IPS-18a (cell line): Measurements from ENCODE around the gene ATP4B.

Experiments
- H3K27ac ChIP-seq: one replicate; pipeline ENCODE4 v1.5.1; 2013; ENCODE audit warnings: low read length
- H3K27me3 ChIP-seq: one replicate; pipeline ENCODE4 v1.6.1; 2013; ENCODE audit warnings: mild to moderate bottlenecking, low read length; ENCODE audit not compliant: control insufficient read depth, insufficient read depth
- H3K36me3 ChIP-seq: one replicate; pipeline ENCODE4 v1.6.1; 2013; ENCODE audit warnings: low read depth, low read length; ENCODE audit not compliant: control insufficient read depth
- H3K4me1 ChIP-seq: one replicate; pipeline ENCODE4 v1.6.1; 2013; ENCODE audit warnings: low read depth, low read length; ENCODE audit not compliant: control insufficient read depth
- H3K4me3 ChIP-seq: one replicate; pipeline ENCODE4 v1.5.1; 2013; ENCODE audit warnings: low read length
- H3K9ac ChIP-seq: one replicate; pipeline ENCODE4 v1.6.1; 2013; ENCODE audit warnings: mild to moderate bottlenecking, low read length, moderate library complexity
- H3K9me3 ChIP-seq: one replicate; pipeline ENCODE4 v1.6.1; 2013; ENCODE audit warnings: low read depth, low read length; ENCODE audit not compliant: control insufficient read depth

The ATP4B gene

DNA sequence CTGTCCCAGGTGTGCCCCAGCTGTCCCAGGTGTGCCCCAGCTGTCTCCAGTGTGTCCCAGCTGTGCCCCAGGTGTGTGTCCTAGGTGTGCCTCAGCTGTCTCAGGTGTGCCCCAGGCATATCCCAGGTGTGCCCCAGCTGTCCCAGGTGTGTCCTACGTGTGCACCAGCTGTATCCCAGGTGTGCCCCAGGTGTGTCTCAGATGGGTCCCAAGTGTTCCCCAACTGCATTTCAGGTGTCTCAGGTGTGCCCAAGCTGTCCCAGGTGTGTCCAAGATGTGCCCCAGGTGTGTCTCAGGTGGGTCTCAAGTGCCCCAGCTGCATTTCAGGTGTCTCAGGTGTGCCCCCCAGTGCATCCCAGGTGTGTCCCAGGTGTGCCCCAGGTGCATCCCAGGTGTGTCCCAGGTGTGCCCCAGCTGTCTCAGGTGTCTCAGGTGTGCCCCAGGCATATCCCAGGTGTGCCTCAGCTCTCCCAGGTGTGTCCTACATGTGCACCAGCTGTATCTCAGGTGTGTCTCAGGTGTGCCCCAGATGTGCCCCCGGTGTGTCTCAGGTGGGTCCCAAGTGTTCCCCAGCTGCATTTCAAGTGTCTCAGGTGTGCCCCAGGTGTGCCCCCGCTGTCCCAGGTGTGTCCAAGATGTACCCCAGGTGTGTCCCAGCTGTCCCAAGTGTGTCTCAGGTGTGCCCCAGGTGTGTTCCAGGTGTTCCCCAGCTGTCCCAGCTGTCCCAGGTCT lies 7.8 kb upstream of the ATP4B start:
- Histone ChIP-seq H3K36me3 (no peaks in the 10 kb centered on the region), H3K27me3 (no peaks in the 10 kb centered on the region), H3K9me3 (no peaks in the 10 kb centered on the region), H3K4me3 (no peak overlapping the region), H3K4me1 (no peaks in the 10 kb centered on the region), H3K9ac (no peak overlapping the region), H3K27ac (no peak overlapping the region)

- H3K27me3 ChIP-seq: no peaks in the 10 kb centered on the region
- H3K36me3 ChIP-seq: no peaks in the 10 kb centered on the region
- no peak overlapping the region for H3K27ac ChIP-seq
- no peak overlapping the region for H3K4me3 ChIP-seq
- H3K9me3 ChIP-seq: no peaks in the 10 kb centered on the region
- H3K9ac ChIP-seq: no peak overlapping the region
- no peaks in the 10 kb centered on the region for H3K4me1 ChIP-seq
These were observed 7.0 kb upstream of the ATP4B start for GRCh38 chr13:113664751-113665596.

DNA sequence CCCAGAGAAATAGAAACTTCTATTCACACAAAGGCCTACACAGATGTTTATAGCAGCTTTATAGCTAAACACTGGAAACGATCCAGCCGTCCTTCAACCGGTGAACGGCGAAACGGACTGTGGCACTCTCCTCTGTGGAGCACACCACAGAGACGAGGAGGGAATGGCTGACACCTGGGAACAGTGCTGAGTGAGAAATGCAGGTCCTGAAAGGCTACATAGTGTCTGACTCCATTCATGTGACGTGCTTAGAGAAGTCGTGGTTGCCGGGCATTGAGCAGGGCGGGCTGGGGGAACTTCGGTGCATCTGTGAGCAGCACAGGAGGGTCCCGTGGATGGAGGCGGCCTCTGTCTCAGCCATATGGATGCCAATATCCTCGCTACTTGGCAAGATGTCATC lies 5.9 kb upstream of the ATP4B start:
- no peaks in the 10 kb centered on the region for H3K9me3 ChIP-seq
- H3K36me3 ChIP-seq: no peaks in the 10 kb centered on the region
- H3K27me3 ChIP-seq: no peaks in the 10 kb centered on the region

DNA sequence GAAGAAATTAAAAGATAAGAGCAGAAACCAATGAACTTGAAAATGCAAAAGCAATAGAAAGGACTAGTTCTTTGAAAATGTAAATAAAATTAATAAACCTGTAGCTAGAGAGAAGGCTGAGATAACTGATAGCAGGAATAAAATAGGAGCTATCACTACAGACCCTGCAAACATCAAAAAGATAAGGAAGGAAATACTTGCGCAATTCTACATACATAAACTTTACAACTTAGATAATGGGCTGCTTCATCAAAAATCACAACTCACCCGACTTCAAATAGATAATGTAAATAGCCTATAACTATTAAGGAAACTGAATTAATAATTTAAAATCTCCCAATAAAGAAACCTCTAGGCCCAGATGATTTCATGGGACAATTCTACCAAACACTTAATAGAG lies 3.5 kb upstream of the ATP4B start:
- Histone ChIP-seq H3K9ac (no peak overlapping the region), H3K27ac (no peak overlapping the region), H3K4me3 (no peak overlapping the region), H3K27me3 (no peaks in the 10 kb centered on the region), H3K36me3 (no peaks in the 10 kb centered on the region), H3K9me3 (no peaks in the 10 kb centered on the region), H3K4me1 (no peaks in the 10 kb centered on the region)

More for the DNA sequence above, 5.9 kb upstream of the ATP4B start:
- Histone ChIP-seq H3K27ac (no peak overlapping the region), H3K4me1 (no peaks in the 10 kb centered on the region), H3K4me3 (no peak overlapping the region), H3K9ac (no peak overlapping the region)

GRCh38 chr13:113660066-113660465 lies 2.1 kb upstream of the ATP4B start:
- H3K4me3 ChIP-seq: no peak overlapping the region
- H3K4me1 ChIP-seq: no peaks in the 10 kb centered on the region
- no peak overlapping the region for H3K9ac ChIP-seq
- no peaks in the 10 kb centered on the region for H3K27me3 ChIP-seq
- H3K9me3 ChIP-seq: no peaks in the 10 kb centered on the region
- no peak overlapping the region for H3K27ac ChIP-seq
- H3K36me3 ChIP-seq: no peaks in the 10 kb centered on the region

DNA sequence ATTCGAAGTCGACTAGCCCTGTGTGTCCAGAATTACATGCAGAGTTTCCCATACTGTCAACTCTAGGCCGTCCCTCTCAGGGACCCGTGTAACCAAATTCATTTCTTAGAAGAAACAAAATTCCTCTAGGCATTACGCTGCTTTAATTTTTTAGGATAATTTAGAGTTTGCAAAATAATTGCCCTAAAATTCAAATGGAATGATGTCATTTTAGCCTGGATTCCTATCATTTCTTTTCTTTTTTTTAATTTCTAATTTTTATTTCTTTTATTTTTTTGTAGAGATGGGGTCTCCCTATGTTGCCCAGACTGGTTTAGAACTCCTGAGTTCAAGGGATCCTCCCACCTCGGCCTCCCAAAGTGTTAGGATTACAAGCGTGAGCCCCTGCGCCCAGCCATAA lies 1.3 kb upstream of the ATP4B start:
- Histone ChIP-seq H3K36me3 (no peaks in the 10 kb centered on the region), H3K9ac (no peak overlapping the region), H3K4me1 (no peaks in the 10 kb centered on the region), H3K4me3 (no peak overlapping the region), H3K27me3 (no peaks in the 10 kb centered on the region), H3K27ac (no peak overlapping the region), H3K9me3 (no peaks in the 10 kb centered on the region)

- no peak overlapping the region for H3K4me3 ChIP-seq
- no peaks in the 10 kb centered on the region for H3K9me3 ChIP-seq
- no peak overlapping the region for H3K9ac ChIP-seq
- H3K27me3 ChIP-seq: no peaks in the 10 kb centered on the region
- no peak overlapping the region for H3K27ac ChIP-seq
- no peaks in the 10 kb centered on the region for H3K4me1 ChIP-seq
- no peaks in the 10 kb centered on the region for H3K36me3 ChIP-seq
These were observed 838 bp upstream of the ATP4B start for GRCh38 chr13:113658836-113659235.

DNA sequence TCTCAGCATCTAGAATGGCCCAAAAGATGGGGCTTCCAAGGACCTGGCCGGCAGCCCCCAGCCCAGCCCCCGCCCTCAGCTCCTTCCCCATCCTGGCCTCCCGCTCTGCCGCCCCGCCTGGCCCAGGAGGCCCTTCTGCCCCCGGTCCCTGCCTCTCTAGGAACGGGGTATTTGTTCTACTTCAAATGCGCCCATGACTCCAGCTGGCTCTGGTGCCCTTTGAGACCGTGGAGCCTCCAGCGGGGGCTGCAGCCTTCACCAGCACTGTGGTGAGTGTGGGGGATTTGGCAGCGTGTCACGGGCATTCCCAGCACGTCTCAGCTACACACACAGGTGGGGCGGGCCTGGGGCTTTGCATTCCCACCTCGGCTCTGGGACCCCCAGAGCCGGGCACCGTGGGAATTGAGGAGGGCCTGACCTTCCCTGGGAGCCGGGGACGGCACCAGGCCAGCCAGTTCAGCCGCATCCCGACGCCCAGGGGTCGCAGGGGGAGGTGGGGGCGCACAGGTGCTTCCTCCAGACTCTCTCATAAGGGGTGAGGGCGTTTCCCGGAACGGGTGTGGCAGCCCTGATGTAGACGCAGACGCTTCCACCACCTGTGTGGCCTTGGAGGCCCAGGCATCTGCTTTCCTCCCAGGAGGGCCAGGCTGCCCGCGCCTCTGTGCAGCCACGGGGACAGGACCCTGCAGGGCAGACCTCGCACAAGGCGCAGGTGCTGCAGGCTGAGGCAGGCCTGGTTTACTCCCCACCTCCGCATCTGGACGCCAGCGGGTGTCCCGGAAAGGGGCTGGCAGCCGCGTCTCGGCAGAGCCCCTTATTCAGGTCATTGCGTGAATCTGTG lies 947 bp downstream of the ATP4B start:
- Histone ChIP-seq H3K27me3 (no peaks in the 10 kb centered on the region), H3K36me3 (no peaks in the 10 kb centered on the region), H3K9me3 (no peaks in the 10 kb centered on the region), H3K27ac (no peak overlapping the region), H3K4me1 (no peaks in the 10 kb centered on the region), H3K9ac (no peak overlapping the region), H3K4me3 (no peak overlapping the region)

DNA sequence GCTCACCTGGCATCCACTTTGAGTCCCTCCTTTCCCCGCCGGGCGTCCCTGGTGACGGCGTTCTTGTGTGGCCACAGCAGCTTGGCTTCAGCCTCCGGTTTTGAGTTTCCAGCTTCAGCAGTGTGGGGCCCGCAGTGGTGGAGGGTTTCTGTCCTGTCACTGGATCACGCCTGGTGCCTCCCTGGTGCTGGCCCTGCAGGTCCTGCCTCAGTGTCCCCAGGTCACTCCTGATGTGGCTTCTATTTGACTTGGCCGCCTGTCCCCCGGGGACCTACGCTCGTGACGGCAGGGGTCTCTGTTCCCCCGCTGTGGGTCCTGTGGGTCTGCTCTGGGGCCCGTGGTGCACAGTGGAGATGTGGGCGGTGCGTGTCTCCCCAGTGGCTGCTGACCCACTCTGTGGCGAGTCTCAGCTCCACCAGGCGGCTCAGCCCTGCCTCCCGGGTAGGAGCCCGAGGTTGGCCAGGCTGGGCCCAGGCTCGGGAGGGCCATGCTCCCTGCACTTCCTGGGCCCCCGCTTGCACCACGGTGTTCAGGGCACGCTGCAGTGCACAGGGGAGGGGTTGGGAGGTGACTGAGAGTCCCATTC lies 1.9 kb downstream of the ATP4B start:
- H3K27me3 ChIP-seq: no peaks in the 10 kb centered on the region
- no peak overlapping the region for H3K9ac ChIP-seq
- no peaks in the 10 kb centered on the region for H3K36me3 ChIP-seq
- H3K4me1 ChIP-seq: no peaks in the 10 kb centered on the region
- no peaks in the 10 kb centered on the region for H3K9me3 ChIP-seq
- H3K27ac ChIP-seq: no peak overlapping the region
- no peak overlapping the region for H3K4me3 ChIP-seq

DNA sequence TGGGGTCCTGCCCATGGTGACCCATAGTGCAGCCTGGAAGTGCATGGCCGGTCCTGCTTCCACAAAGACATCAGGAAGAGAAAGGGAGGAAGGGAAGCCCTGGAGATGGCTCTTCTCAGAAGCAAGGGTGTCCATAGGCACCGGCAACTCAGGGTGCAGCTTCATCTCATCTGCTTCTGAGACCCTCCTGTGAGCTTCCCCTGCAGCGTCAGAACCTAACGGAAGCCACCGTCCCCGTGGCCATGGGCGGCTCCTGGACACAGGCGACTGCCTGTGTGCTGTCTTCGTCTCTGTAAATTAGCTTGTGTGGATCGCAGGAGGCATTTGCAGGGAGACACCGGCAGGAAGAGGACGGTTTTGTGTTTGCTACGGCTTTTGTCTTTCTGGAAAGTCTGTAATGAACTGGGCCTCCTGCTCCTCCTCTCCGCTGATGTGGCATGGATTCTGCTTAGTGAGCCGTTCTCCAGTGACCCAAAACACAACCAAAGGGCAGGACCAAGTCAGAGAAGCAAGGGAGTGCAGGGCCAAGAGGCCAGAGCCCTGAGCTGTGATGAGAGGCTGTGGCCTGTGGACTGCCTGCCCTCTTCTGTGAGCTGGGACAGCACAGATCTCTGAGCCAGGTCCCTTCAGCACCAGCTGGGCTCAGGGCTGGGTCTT lies 2.5 kb downstream of the ATP4B start:
- no peaks in the 10 kb centered on the region for H3K27me3 ChIP-seq
- H3K27ac ChIP-seq: no peak overlapping the region
- H3K9ac ChIP-seq: no peak overlapping the region
- H3K4me1 ChIP-seq: no peaks in the 10 kb centered on the region
- no peaks in the 10 kb centered on the region for H3K36me3 ChIP-seq
- no peaks in the 10 kb centered on the region for H3K9me3 ChIP-seq
- H3K4me3 ChIP-seq: no peak overlapping the region
